ENCODE results near the gene FAM110A.
"Not testable (repeated sequence)": the region's sequence is repeated elsewhere in the genome, so short reads cannot be mapped to it uniquely, and the experiment has no call there.

Gene FAM110A

GRCh38 chr20:792248-792647 lies 41.3 kb upstream of the FAM110A start:
- H3K36me3 ChIP-seq (ENCODE audit: insufficient read depth, low read length): no peaks in the 10 kb centered on the region
- no peaks in the 10 kb centered on the region for H4K20me1 ChIP-seq (ENCODE audit: insufficient read depth, low read length, poor library complexity, severe bottlenecking)
- no peak overlapping the region for H2AFZ ChIP-seq (ENCODE audit: low read length)
- TF ChIP-seq EZH2phosphoT487 (IDR thresholded peaks at IDR 0.05; ENCODE audit: borderline replicate concordance) (no peak), CTCF (conservative IDR thresholded peaks at IDR 0.05; ENCODE audit: low read length) (no peak)
- H3F3A ChIP-seq (ENCODE audit: low read depth): no peaks in the 10 kb centered on the region
- H3K27me3 ChIP-seq (ENCODE audit: insufficient read depth, low read length, poor library complexity, severe bottlenecking): no peaks in the 10 kb centered on the region
- no peaks in the 10 kb centered on the region for H3K79me2 ChIP-seq (ENCODE audit: insufficient read depth, low read length)
- H3K4me2 ChIP-seq (ENCODE audit: low read depth, low read length, poor library complexity, severe bottlenecking): no peak overlapping the region
- no peak overlapping the region for H3K4me3 ChIP-seq (ENCODE audit: low read length, poor library complexity, severe bottlenecking)
- no peaks in the 10 kb centered on the region for H3K4me1 ChIP-seq (ENCODE audit: insufficient read depth, low read length, poor library complexity, severe bottlenecking)
- H3K9ac ChIP-seq (ENCODE audit: low read depth, low read length, poor library complexity, severe bottlenecking): no peak overlapping the region
- no peaks in the 10 kb centered on the region for H3K9me3 ChIP-seq (ENCODE audit: insufficient read depth, low read depth, low read length)
- no peaks in the 10 kb centered on the region for H3K9me2 ChIP-seq (replicated peaks; ENCODE audit: low read depth, low read length)

- Histone ChIP-seq H3K9me2 (replicated peaks; ENCODE audit: low read depth, low read length) (no peaks in the 10 kb centered on the region), H4K20me1 (ENCODE audit: insufficient read depth, low read length, poor library complexity, severe bottlenecking) (no peaks in the 10 kb centered on the region)
Observed at GRCh38 chr20:796921-797320, 36.6 kb upstream of the FAM110A start.

GRCh38 chr20:798746-799145 lies 34.8 kb upstream of the FAM110A start:
- not testable (repeated sequence) for H3K36me3 ChIP-seq (ENCODE audit: insufficient read depth, low read length); H3K4me3 ChIP-seq (ENCODE audit: low read length, poor library complexity, severe bottlenecking); H4K20me1 ChIP-seq (ENCODE audit: insufficient read depth, low read length, poor library complexity, severe bottlenecking); H3K9me3 ChIP-seq (ENCODE audit: insufficient read depth, low read depth, low read length); H3K79me2 ChIP-seq (ENCODE audit: insufficient read depth, low read length); H3K27me3 ChIP-seq (ENCODE audit: insufficient read depth, low read length, poor library complexity, severe bottlenecking); H3K4me1 ChIP-seq (ENCODE audit: insufficient read depth, low read length, poor library complexity, severe bottlenecking); H3F3A ChIP-seq (ENCODE audit: low read depth); H3K9ac ChIP-seq (ENCODE audit: low read depth, low read length, poor library complexity, severe bottlenecking); H2AFZ ChIP-seq (ENCODE audit: low read length); H3K4me2 ChIP-seq (ENCODE audit: low read depth, low read length, poor library complexity, severe bottlenecking); H3K9me2 ChIP-seq (replicated peaks; ENCODE audit: low read depth, low read length)

More at GRCh38 chr20:796921-797320, 36.6 kb upstream of the FAM110A start:
- Histone ChIP-seq H3K4me3 (ENCODE audit: low read length, poor library complexity, severe bottlenecking) (no peak overlapping the region), H3K9me3 (ENCODE audit: insufficient read depth, low read depth, low read length) (no peaks in the 10 kb centered on the region), H3K4me2 (ENCODE audit: low read depth, low read length, poor library complexity, severe bottlenecking) (no peak overlapping the region), H2AFZ (ENCODE audit: low read length) (no peak overlapping the region), H3K9ac (ENCODE audit: low read depth, low read length, poor library complexity, severe bottlenecking) (no peak overlapping the region), H3K4me1 (ENCODE audit: insufficient read depth, low read length, poor library complexity, severe bottlenecking) (no peaks in the 10 kb centered on the region), H3K79me2 (ENCODE audit: insufficient read depth, low read length) (no peaks in the 10 kb centered on the region), H3F3A (ENCODE audit: low read depth) (no peaks in the 10 kb centered on the region), H3K36me3 (ENCODE audit: insufficient read depth, low read length) (no peaks in the 10 kb centered on the region), H3K27me3 (ENCODE audit: insufficient read depth, low read length, poor library complexity, severe bottlenecking) (no peaks in the 10 kb centered on the region)
- TF ChIP-seq EZH2phosphoT487 (IDR thresholded peaks at IDR 0.05; ENCODE audit: borderline replicate concordance) (no peak), CTCF (conservative IDR thresholded peaks at IDR 0.05; ENCODE audit: low read length) (no peak)

GRCh38 chr20:800026-800425 lies 33.5 kb upstream of the FAM110A start:
- not testable (repeated sequence) for H3K4me2 ChIP-seq (ENCODE audit: low read depth, low read length, poor library complexity, severe bottlenecking); H3K9me2 ChIP-seq (replicated peaks; ENCODE audit: low read depth, low read length); H4K20me1 ChIP-seq (ENCODE audit: insufficient read depth, low read length, poor library complexity, severe bottlenecking); H3K4me3 ChIP-seq (ENCODE audit: low read length, poor library complexity, severe bottlenecking); H3K27me3 ChIP-seq (ENCODE audit: insufficient read depth, low read length, poor library complexity, severe bottlenecking); H2AFZ ChIP-seq (ENCODE audit: low read length); H3K9ac ChIP-seq (ENCODE audit: low read depth, low read length, poor library complexity, severe bottlenecking); H3K36me3 ChIP-seq (ENCODE audit: insufficient read depth, low read length); H3K4me1 ChIP-seq (ENCODE audit: insufficient read depth, low read length, poor library complexity, severe bottlenecking); H3K79me2 ChIP-seq (ENCODE audit: insufficient read depth, low read length); H3F3A ChIP-seq (ENCODE audit: low read depth); H3K9me3 ChIP-seq (ENCODE audit: insufficient read depth, low read depth, low read length)
